Right ventricle myocardium inferior (tissue), 1 donor: ENCODE results near the gene DNAH8. TPM values are rescaled to one million over a fixed set of nuclear protein-coding genes. Genes with fewer than 3 reads are reported as not detected.

ENCODE experiments used
- ATAC-seq: fragments of 200-7000 bp; cut with Tn5 transposase; one replicate; pipeline ENCODE4 v1.9.1; 2020; ENCODE audit warnings: mild to moderate bottlenecking, moderate library complexity
- DNase-seq: peaks from one replicate; pipeline ENCODE4 v3.0.0; 2021; ENCODE audit errors: missing footprints
- intact Hi-C: fragments of 100-400 bp; cut with DNase I; formaldehyde crosslinking; loops from one replicate; pipeline ENCODE4 v1.11.0; 2022
- total RNA-seq: library from RNA; stranded (reverse); fragmentation: NEBNext Ultra II Directional; extraction: Animal tissue kit (Norgen Biotek cat#: 25700); gene quantifications from one replicate; pipeline ENCODE4 v1.2.1, GENCODE V29; 2021
- donor health status: DM: no; HTN: yes; CAD: no; lungs with severe emphysema.

The DNAH8 gene
- total RNA-seq, 1 donor from 2014 or later, result not detected

- intact Hi-C loops, result no loop called here
- no peak for ATAC-seq
- no peak for DNase-seq
Observed at GRCh38 chr6:38929560-38929959, 214.4 kb downstream of the DNAH8 start.

GRCh38 chr6:38933426-38933825 is 218.3 kb downstream of the DNAH8 start:
- intact Hi-C loops, result no loop called here
- DNase-seq (no peak), ATAC-seq (no peak)

- ATAC-seq (no peak), DNase-seq (no peak)
- intact Hi-C loops, result no loop called here
Observed at GRCh38 chr6:38935051-38935450, 219.9 kb downstream of the DNAH8 start.

GRCh38 chr6:38937839-38938613 is 222.9 kb downstream of the DNAH8 start:
- DNase-seq (no peak), ATAC-seq (no peak)
- intact Hi-C loops, result no loop called here

GRCh38 chr6:38938741-38939140 is 223.6 kb downstream of the DNAH8 start:
- intact Hi-C loops, result no loop called here
- ATAC-seq (no peak), DNase-seq (no peak)

GRCh38 chr6:38942442-38942841 is 227.3 kb downstream of the DNAH8 start:
- DNase-seq (no peak), ATAC-seq (no peak)
- intact Hi-C loops, result no loop called here

GRCh38 chr6:38942965-38943364 is 227.9 kb downstream of the DNAH8 start:
- ATAC-seq, result no peak
- intact Hi-C loops, result no loop called here
- no peak for DNase-seq

- ATAC-seq (no peak), DNase-seq (no peak)
- intact Hi-C loops, result no loop called here
Observed at GRCh38 chr6:38943964-38944363, 228.9 kb downstream of the DNAH8 start.

- DNase-seq (no peak), ATAC-seq (no peak)
- intact Hi-C loops, result no loop called here
Observed at GRCh38 chr6:38944655-38945279, 229.7 kb downstream of the DNAH8 start.

GRCh38 chr6:38955861-38956260 is 240.8 kb downstream of the DNAH8 start:
- no peak for DNase-seq
- intact Hi-C loops, result no loop called here
- peak; percentile 60 for ATAC-seq

- no peak for ATAC-seq
- intact Hi-C loops, result no loop called here
- DNase-seq, result no peak
Observed at GRCh38 chr6:38957426-38957825, 242.3 kb downstream of the DNAH8 start.

- DNase-seq, result no peak
- no peak for ATAC-seq
- intact Hi-C loops, result no loop called here
Observed at GRCh38 chr6:38959138-38959537, 244.0 kb downstream of the DNAH8 start.

- DNase-seq (no peak), ATAC-seq (no peak)
- intact Hi-C loops, result no loop called here
Observed at GRCh38 chr6:38968702-38969149, 253.6 kb downstream of the DNAH8 start.

GRCh38 chr6:38973178-38974057 is 258.3 kb downstream of the DNAH8 start:
- DNase-seq (no peak), ATAC-seq (peak; percentile 71)
- intact Hi-C loops, result loop anchor here (2.0 to 5.0 kb wide), 3 partner anchors 119 to 329 kb away; no protein-coding TSS in a partner anchor

- ATAC-seq, result peak; percentile 84
- no peak for DNase-seq
- intact Hi-C loops, result loop anchor here (5.0 kb wide), 1 partner anchor 193 kb away; no protein-coding TSS in a partner anchor
Observed at GRCh38 chr6:38974389-38975151, 259.5 kb downstream of the DNAH8 start.

- intact Hi-C loops, result no loop called here
- DNase-seq, result no peak
- ATAC-seq, result no peak
Observed at GRCh38 chr6:38975621-38976049, 260.5 kb downstream of the DNAH8 start.

GRCh38 chr6:38976051-38976450 is 260.9 kb downstream of the DNAH8 start:
- DNase-seq, result no peak
- ATAC-seq, result no peak
- intact Hi-C loops, result no loop called here

- ATAC-seq, result no peak
- intact Hi-C loops, result no loop called here
- DNase-seq, result no peak
Observed at GRCh38 chr6:38976801-38977500, 261.8 kb downstream of the DNAH8 start.
